Tibial artery (tissue), 4 donors: Measurements from ENCODE around the gene RREB1.

Source experiments
- DNase-seq, 2 donors: peaks; one replicate each; pipeline ENCODE4 v3.0.0-alpha.2; 2019
- H3K27ac ChIP-seq, 2 donors: fragments of 200-600 bp; sonication (generic) in 1 of 2; 1 replicate in 1 of 2; 2 replicates in 1 of 2; pipeline ENCODE4 v1.5.1; 2018 to 2019; ENCODE audit warnings: mild to moderate bottlenecking in 1 of 2
- H3K27me3 ChIP-seq, 2 donors: fragments of 200-600 bp; sonication (generic) in 1 of 2; one replicate each; pipeline versions ENCODE4 v1.5.1 to v1.6.0; 2016 to 2019
- H3K36me3 ChIP-seq, 3 donors: fragments of 200-600 bp; sonication (generic) in 2 of 3; one replicate each; pipeline ENCODE4 v1.5.1; 2016 to 2019; ENCODE audit warnings: mild to moderate bottlenecking in 2 of 3
- H3K4me1 ChIP-seq, 4 donors: fragments of 200-600 bp; sonication (generic) in 2 of 4; 1 replicate in 3 of 4; 2 replicates in 1 of 4; pipeline ENCODE4 v1.5.1; 2016 to 2019
- H3K4me3 ChIP-seq, 2 donors: fragments of 200-600 bp; sonication (generic) in 1 of 2; 1 replicate in 1 of 2; 2 replicates in 1 of 2; pipeline ENCODE4 v1.5.1; 2018 to 2019; ENCODE audit warnings: mild to moderate bottlenecking in 2 of 2
- H3K9me3 ChIP-seq, 3 donors: fragments of 200-600 bp; sonication (generic) in 1 of 3; one replicate each; pipeline ENCODE4 v1.5.1; 2016 to 2019
- CTCF ChIP-seq, 2 experiments: fragments of 200-600 bp in 1 of 2; fragments of 450-650 bp in 1 of 2; IDR thresholded peaks; one replicate each; pipeline ENCODE4 v1.5.1; 2017 to 2019; ENCODE audit warnings: antibody characterized with exemption in 2 of 2, mild to moderate bottlenecking in 1 of 2, moderate library complexity in 1 of 2
- intact Hi-C: fragments of 100-400 bp; cut with DNase I; formaldehyde crosslinking; loops from one replicate; pipeline ENCODE4 v1.15.0; 2023; ENCODE audit warnings: low total_unique reads

The RREB1 gene

DNA sequence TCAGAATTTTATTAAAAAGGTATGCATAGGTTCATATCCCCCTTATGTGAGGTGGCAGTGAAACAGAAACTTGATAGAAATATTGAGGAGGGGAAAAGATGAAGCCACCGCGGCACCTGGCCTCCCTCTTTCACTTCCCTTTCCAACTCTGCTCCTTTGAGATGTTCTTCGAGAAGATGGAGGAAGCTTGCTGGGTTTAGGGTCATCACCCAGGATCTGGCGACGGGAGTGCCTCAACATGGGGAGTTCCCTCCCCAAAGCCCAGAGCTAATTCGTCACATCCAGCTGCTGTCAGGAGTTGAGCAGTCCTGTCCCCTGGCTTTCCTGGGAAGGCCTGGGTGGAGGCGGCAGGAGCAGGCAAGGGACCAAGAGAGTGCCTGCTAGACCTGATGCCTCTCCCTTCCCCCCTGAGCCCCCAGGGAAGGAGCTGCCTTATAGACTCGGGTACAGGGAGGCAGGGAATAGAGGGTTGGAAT, 29.1 kb downstream of the RREB1 start:
- peaks cover 0 to 27% (median 6%) of the 10 kb centered on the region in 4 donors for H3K4me1 ChIP-seq
- TF ChIP-seq CTCF (IDR thresholded peaks at IDR 0.05), result no peak
- H3K27ac ChIP-seq, result peak overlapping the region; percentile 43 to 54
- DNase-seq, result no peak
- intact Hi-C loops, result no loop called here
- no peaks in the 10 kb centered on the region for H3K27me3 ChIP-seq
- H3K9me3 ChIP-seq, result no peaks in the 10 kb centered on the region
- no peak overlapping the region for H3K4me3 ChIP-seq
- H3K36me3 ChIP-seq, result no peaks in the 10 kb centered on the region

GRCh38 chr6:7137335-7138045, 29.7 kb downstream of the RREB1 start:
- peak overlapping the region in 1 of 2 donors; percentile 7 for H3K4me3 ChIP-seq
- no peaks in the 10 kb centered on the region for H3K36me3 ChIP-seq
- H3K27ac ChIP-seq, result peak overlapping the region; percentile 43 to 54
- H3K9me3 ChIP-seq, result no peaks in the 10 kb centered on the region
- TF ChIP-seq CTCF (IDR thresholded peaks at IDR 0.05), result no peak
- H3K27me3 ChIP-seq, result no peaks in the 10 kb centered on the region
- DNase-seq, result peak; percentile 72 to 77
- intact Hi-C loops, result no loop called here
- peaks cover 0 to 33% (median 12%) of the 10 kb centered on the region in 4 donors for H3K4me1 ChIP-seq

DNA sequence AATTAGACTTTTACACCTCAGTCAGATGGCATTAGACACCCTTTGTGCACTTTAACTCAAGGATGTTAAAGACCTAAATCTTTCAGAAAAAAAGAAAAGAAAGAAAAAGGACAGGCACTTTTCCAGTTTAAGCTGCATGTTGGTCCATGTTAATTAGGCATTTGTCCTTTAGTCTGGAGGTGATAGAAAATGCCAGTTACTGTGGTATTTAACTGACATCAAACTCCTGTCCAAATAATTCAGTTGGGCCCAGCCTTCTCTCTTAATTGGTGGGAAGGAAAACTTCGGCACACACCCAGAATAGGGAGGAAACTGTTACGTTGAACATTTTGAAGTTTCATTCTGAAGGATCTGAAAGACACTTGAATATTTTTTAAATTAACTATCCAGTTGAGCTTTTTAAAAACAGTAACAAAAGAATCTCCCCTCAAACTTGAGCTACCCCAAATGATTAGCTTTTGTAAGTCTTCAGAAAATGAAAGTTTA, 30.3 kb downstream of the RREB1 start:
- peak overlapping the region in 1 of 2 donors; percentile 7 for H3K4me3 ChIP-seq
- intact Hi-C loops, result no loop called here
- H3K27ac ChIP-seq, result peak overlapping the region; percentile 43 to 54
- no peaks in the 10 kb centered on the region for H3K9me3 ChIP-seq
- no peak for DNase-seq
- H3K4me1 ChIP-seq, result peaks cover 0 to 37% (median 14%) of the 10 kb centered on the region in 4 donors
- TF ChIP-seq CTCF (IDR thresholded peaks at IDR 0.05), result no peak
- H3K36me3 ChIP-seq, result no peaks in the 10 kb centered on the region
- no peaks in the 10 kb centered on the region for H3K27me3 ChIP-seq

- Histone ChIP-seq H3K4me1 (peaks cover 0 to 37% (median 18%) of the 10 kb centered on the region in 4 donors), H3K9me3 (no peaks in the 10 kb centered on the region), H3K27ac (peak overlapping the region in 1 of 2 donors; percentile 54), H3K4me3 (no peak overlapping the region), H3K27me3 (no peaks in the 10 kb centered on the region), H3K36me3 (no peaks in the 10 kb centered on the region)
- intact Hi-C loops, result no loop called here
- DNase-seq, result no peak
- no peak for TF ChIP-seq CTCF (IDR thresholded peaks at IDR 0.05)
These were observed 31.2 kb downstream of the RREB1 start for GRCh38 chr6:7138921-7139358.

- DNase-seq, result no peak
- Histone ChIP-seq H3K4me3 (peak overlapping the region in 1 of 2 donors; percentile 66), H3K4me1 (peaks cover 0 to 37% (median 19%) of the 10 kb centered on the region in 4 donors), H3K27ac (peak overlapping the region; percentile 92 to 97), H3K27me3 (no peaks in the 10 kb centered on the region), H3K36me3 (no peaks in the 10 kb centered on the region), H3K9me3 (no peaks in the 10 kb centered on the region)
- intact Hi-C loops, result loop anchor here (2.0 to 5.0 kb wide), 3 partner anchors 31 to 308 kb away; no protein-coding TSS in a partner anchor
- TF ChIP-seq CTCF (IDR thresholded peaks at IDR 0.05), result no peak
These were observed 32.2 kb downstream of the RREB1 start for GRCh38 chr6:7139835-7140470.
